Dermis microvascular lymphatic vessel endothelial cell (primary cell): ENCODE measurements around the gene UBD. TPM values are rescaled to one million over a fixed set of nuclear protein-coding genes. Genes with fewer than 3 reads are reported as not detected.
A peak's percentile ranks its signal among the peaks of the same experiment; 100 is the strongest.

Source experiments
- DNase-seq, 2 donors: peaks; one replicate each; pipeline versions ENCODE4 v3.0.0 to v3.0.0-alpha.2; 2010; ENCODE audit warnings: low read depth in 2 of 2
- total RNA-seq: library from RNA; depleted of rRNA; stranded (reverse); fragments of >200 nt; gene quantifications from 2 replicates; pipeline ENCODE4 v1.2.1, GENCODE V29; 2014

The UBD gene
- 39.0 and 91.9 TPM in 2 replicates for total RNA-seq

DNA sequence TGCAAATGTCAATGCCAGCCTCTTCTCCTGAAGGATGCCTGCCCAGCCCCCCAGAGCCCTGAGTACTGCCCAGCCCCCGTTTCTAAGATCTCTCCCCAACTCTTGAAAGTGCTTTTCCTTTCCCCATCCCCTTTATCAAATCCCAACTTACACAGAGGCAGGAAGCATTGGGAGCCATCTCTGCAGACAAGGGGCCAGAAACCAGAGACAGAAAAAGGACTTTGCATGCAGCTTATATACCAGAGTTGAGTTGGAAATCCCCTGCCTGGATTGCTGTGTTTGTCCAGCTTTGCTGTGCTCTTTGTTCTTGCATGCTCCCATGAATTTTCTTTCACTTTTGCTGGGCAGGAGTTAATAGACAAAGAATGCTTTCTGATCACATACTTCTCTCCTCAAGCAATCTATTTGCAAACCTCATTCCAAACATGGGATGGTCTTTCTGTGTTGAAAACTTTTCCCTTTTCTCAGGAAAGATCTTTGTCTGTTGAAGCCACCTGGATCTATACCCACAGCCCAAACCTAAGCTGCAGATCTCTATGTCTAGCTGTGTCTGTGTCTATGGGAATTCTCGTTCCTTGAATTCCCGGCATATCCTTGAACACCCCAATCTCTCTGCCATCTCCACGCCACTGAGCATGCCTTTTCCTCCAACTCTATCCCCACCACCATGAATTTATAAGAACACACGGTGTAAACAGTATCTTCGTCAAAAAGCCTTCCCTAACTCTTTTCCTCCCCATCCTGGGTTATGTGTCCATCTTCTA, at the start of gene UBD:
Gene UBD (minus strand): TSS at position 209 of the 764 bp plus-strand sequence. CDS start 31 bp downstream, at position 178.
- DNase-seq: peak; percentile 49 to 56

DNA sequence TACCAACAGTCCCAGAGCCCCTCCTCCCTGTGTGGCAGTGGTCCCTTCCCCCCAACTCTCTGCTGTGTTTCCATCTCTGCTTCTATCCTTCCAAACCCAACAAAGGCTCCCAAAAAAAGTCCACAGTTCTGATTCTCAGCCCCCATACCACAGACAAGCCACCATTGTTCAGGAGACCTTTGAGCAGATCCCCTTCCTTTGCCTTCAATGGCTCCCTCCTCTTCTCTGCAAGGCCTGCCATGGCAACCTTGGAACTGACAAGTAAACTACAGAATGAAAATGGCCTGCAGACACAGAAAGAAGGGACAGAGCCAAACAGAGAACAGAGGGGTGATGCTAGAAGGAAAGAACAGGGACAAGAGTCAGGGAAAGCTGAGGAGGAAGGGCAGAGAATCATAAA, 48.6 kb upstream of the UBD start:
- no peak for DNase-seq

DNA sequence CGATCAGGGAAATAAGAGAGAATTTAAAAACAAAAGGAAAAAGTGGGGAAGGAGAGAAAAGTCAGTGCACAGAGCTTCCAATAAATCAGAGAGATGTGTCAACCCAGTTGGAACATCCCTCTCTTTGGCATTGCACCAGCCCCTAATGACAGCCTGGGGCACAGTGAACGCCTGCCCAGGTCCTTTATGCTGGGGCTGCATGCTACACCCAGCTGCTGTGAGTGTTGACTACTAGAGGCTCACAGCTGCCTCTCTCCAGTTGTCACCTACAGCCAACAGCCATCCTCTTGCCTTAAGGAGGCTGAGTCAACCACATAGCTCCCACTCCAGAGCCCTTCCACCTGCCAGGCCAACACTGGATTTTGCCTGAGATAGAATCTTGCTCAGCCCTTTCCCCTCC, 44.4 kb upstream of the UBD start:
- no peak for DNase-seq

DNA sequence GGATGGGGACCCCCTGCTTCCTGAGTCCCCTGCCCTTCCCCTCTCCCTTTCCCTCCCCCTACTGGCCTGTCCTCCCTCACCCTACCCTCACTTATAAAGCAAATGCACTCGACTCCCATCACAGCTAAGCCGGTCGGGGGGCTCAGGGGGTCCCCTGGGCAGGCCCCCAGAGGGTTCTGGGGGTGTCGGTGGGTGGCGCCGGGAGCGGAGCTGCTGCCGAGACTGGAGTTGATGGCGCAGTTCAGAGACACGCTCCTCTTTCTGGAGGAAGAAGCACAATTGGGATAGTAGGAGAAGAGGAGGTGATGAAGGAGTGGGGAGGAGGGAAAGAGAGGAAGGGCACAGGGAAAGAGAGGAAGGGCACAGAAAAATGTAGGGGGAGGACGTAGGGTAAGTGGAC, 43.9 kb upstream of the UBD start:
- no peak for DNase-seq

DNA sequence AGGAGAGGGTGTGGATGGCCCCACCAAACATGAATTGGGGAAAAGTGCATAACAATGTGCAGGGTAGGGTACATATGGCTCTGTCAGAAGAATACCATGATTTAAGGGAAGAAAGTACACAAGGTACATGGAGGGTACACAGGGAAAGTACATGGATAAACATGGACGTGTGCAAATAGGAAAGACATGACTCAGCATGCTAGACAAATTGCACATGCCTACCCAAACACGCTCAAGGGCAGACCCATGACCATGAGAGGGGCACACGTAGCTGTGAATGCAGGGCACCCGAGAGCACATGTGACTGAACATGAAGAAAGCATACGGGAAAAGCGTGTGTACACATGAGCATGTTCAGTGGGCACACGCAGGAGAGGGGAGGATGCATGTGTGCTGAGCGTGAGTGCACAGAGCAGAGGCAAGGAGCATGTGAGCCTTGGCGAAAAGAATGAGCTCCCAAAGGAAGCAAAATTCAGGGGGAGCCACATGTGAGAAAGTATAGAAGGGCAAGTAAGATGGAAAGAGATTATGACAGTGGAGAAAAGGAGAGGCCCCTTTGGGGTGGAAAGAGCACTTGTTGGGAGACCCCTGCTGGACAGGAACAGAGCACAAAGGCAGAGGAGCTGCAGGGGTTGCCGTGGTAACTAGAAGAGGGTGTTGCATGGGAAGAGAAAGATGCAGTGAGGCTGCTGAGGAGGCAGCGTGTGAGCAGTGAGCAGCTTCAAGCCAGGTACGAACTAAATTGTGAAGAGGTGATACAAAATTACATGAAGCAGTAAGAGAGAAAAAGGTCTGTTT, 43.2 kb upstream of the UBD start:
- DNase-seq: peak in 1 of 2 donors; percentile 12

DNA sequence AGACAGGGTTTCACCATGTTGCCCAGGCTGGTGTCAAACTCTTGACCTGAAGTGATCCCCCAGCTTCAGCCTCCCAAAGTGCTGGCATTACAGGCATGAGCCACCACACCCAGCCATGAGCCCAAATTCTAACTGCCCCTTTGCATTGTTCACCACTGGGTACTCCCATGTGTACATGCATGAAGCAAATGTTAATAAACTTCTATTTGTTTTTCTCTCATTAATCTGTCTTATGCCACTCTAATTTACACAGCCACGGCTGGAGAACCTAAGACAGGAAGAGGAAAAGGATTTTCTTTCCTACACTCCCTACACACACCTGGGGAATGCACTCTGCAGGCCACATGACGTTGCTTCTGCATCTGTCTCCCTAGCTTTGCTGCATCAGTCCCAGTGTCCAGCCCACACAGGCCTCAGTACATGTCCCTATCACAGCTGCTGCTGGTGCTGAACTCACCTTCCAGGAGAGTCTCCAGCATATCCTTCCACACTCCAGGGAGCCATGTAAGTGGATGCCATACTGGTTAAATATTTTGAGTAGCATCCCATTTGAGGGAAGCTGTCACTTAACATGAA, 38.7 kb upstream of the UBD start:
- DNase-seq: no peak

DNA sequence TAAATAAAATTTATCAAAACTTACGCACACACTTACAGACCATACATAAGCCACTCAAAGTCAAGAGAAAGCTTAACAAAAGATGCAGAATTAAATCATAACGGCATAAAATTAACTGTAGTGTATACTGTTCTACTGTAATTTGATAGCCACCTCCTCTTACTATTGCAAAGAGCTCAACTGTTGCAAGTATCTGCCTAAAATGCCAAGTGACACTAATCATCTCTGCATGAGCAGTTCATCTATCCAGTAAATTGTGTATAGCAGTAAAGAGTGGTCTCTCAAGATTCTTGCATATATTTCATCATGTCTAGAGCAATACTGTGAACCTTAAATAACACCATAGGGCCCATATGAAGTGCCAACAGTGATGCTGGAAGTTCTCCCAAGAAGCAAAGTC, 37.7 kb upstream of the UBD start:
- no peak for DNase-seq

DNA sequence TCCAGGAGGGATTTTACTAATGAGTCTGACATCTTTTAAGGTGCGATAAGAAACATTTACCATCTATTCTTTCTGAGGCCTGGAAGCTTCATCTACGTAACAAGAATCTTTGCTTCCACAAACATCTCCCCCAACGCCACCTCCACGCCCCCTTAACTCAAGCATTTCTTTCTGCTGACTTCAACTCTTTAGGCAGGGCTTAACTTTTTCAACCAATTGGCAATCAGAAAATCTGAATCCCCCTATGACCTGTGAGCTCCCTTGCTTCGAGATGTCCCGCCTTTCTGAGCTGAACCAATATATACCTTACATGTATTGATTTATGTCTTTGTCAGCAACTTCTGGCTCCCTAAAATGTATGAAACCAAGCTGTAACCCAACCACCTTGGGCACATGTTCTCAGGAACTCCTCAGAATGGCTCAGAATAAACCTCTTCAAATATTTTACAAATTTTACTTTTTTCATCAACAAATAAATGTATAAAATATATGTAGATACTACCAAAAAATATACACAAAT, 36.9 kb upstream of the UBD start:
- no peak for DNase-seq

DNA sequence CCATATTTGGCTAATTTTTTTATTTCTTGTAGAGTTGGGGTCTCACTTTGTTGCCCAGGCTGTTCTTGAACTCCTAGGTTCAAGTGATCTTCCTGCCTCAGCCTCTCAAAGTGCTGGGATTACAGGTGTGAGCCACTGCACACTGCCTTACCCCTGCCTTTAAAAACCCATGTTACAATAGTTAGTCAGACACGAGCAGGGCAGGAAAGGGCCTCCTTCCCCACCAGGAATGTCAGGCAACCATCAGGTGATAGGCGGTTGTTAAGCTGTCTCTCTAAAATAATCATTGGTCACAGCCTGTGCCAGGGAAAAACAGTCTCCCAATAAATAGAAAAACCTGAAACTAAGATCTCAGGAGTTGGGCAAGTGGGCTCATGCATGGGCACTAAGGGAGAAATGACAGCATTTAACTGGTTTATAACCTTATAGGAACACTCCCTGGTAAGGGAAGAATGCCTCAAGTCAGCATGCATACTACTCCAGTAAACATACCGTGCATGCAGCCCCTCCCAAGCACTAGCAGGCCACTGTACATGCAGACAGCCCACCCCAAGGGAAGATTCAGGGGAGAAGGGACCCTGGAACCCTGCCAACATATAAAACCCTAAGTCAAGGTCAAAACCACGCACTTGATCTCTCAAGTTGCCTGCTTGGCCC, 33.8 kb upstream of the UBD start:
- DNase-seq: no peak

DNA sequence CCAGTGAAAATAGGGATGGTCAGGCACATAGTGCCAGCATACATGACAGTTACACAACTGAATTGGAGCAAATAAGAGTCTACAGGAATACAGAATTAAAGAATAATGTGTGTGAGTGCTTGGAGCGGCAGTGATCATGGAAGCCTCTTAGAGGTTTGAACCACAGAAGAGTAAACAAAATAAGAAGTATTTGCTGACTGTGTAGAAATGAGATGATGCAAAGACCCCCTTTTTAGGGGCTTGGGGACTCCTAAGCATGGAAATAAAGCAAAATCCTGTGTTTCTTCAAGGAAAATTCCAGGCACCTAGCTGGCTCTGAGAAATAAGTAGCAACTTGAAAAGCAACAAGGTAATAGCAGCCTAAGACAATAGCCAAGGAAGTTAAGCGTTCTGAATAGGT, 32.1 kb upstream of the UBD start:
- DNase-seq: no peak

DNA sequence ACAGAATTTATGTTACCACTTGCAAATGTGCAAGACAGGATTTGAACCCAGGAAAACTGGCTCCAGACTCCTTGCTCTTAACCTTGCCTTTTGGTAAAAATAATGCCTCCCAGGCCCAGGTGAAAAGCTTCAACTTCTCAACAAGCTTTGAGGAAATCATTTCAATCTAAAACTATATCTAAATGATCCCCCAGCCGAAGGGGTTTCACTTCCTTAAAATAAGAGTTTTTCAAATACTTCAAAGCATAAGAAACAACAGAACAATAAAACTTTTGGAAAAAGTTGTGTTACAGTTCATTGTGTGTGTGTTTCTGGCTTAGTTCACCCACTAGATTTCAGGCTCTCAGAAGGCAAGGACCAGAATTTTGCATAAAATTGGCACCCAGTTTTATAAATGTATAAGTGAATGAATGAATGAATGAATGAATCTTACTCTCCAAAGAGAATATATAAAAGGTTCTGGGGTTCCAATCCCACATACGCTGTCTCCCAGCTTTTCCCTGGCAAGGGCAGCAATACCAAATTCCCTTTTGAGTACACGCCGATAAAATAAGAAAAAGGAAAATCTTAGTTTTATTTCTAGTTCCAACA, 30.8 kb upstream of the UBD start:
- no peak for DNase-seq

DNA sequence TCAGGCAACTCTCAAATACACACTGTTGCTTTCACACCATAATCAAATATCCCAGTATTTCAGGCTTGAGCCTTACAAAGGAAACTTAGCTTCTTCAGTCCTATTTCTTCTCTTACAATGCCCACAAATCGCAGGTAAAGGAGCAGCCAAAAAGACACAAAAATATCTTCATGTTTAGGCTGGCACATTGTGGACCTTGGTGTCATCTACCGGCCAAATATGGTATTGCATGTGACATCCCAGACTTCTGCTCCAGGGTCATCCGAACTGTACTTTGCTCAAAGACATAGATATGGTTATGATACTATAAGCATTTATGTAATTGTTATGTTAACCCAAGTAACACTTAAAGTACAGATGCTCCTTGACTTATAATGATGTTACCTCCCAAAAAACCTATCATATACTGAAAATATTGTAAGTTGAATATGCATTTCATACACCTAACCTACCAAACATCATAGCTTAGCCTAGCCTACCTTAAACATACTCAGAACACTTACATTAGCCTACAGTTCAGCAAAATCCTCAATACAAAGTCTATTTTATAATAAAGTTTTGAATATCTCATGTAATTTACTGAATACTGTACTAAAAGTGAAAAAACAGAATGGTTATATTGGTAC, 30.0 kb upstream of the UBD start:
- peak; percentile 22 to 55 for DNase-seq

DNA sequence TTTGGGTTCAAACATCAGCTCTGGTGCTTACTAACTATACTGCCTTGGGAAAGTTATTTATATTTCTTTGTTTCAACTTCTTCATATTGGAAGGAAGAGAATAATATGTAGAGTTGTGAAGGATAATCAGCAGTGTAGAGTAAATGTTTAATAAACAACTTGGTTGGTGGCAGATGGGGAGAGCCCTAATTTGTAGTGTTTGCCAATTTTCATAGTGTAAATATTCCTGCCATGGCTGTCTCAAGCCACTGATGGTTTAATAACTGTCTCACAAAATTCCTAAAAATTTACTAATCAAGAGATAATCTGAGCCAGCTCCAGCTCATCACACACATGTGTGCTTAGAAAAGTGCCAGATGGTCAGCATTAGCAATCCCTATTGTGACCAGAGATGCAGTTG, 25.3 kb upstream of the UBD start, which contains the start of gene OR2H2:
Gene OR2H2 (plus strand): TSS at position 301 of the 400 bp plus-strand sequence. CDS start 2,824 bp downstream, outside the sequence.
- no peak for DNase-seq

DNA sequence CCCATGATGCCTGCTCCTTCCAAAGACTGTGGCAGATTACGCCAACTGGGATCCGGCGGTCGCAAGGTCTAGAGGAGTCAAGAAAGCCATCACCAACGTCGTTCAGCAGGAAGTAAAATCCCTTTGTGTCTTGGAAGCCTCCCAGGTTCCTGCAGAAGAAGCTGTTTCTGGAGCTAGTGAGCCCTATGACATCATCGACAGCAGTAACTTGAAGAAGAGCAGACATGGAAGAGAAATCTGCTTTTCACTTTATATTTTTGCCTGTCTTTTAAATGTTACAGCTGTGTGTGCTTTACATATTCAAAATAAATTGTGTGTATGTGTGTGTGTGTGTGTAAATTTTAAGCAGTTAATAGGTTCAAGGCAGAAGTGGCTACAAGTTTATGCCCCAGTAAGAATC, 18.0 kb upstream of the UBD start:
- DNase-seq: no peak

DNA sequence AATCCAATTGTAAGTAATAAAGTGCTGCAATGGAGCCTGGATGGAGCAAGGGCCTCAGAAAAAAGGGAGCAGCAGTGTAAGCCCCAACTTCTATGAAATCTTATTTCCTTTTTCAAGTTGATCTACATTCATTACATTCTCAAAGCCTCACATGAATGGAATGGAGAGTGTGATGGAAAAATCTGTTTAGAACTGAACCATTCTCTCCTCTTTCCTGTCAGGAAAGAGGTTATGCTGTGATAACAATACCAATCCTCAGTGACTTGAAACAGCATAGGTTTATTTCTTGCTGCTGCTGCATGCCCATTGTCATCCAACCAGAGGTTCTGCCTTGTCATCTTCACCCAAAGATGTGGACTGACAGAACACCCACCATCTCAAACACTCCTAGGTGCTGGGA, 16.5 kb upstream of the UBD start:
- peak; percentile 56 to 79 for DNase-seq

DNA sequence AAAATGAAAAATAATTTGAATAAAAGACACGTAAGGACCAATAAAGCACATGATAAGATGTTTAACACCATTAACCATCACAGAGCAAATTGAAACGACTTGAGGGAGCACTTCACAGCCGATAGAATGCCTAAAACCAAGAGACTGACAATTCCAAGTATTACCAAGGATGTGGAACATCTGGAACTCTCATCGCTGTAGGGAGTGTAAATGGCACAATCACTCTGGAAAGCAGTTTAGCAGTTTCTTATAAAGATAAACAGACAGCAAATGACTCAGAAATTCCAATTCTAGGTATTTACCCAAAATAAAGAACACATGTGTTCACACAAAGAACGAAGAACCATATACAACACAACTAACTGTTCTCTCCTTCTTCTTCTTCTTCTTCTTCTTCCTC, 8.5 kb upstream of the UBD start:
- DNase-seq: no peak

DNA sequence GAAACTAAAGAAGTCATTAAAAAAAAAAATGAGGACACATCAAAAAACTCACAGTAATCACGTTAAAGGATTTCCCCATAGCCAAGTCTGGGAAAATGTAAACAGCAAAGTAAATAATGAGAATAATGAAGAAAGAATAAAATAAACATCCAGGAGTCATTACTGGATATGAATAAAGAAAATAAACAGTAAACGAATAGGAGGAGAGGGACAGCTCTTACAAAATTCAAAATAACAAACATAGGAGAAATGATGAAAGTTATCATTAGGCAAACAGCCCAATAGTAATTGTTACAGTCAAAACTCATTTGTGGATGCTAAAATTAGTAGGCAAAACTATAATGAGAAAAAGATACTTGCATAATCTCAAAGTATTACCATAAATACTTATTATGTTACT, 8.0 kb upstream of the UBD start:
- no peak for DNase-seq

DNA sequence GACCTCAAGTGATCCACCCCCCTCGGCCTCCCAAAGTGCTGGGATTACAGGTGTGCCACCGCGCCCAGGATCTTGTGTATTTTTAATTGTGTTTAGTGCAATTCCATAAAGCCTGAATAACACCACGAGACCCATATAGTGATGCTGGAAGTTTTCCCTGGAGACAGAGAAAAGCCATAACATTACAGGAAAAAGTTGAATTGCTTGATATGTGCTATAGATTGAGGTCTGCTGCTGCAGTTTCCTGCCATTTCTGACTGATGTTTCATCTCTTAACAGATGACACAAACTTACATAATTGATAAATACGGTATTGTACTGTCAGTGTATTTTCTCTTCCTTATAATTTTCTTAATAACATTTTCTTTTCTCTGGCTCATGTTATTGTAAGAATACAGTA, 7.3 kb upstream of the UBD start:
- no peak for DNase-seq

DNA sequence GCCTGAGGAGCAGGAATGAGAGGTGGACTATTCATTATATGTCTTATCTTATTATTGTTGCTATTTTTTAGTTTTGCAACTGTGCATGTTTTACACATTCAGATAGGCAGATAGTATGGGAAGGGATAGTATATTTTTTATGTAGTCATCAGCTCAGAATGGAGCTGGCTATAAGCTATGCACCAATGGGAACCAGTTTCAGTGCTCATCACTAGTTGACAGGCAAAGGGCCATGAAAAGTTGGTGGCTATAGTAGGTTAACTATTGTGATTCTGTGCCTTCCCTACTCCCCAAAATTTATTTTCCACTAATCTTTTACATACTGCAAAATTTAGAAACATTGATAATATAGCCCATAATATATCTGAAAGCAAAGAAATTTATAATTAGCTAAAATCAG, 5.3 kb upstream of the UBD start:
- DNase-seq: no peak

DNA sequence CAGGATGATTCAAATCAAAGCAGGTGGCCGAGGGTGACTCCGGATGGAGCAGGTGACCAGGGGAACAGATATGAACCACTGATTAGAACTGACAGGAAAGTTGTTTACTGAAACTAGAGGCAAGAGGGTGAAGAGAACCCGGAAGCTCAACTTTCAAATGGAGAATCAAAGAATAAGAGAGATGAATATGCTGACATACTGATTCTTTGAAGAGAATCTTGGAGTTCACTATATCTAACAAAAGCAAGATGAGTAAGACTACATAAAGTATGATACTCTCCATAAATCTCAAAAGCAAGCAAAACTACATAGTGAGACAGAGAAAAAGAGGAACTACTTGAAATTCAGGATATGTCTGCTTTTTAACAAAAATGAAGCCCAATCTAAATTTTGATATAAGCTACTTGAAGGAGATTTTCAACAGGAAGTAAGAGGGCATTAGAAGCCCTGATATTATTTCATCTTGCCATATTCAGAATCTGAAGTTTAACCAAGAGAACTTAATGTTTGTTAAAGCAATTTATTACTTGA, 4.0 kb upstream of the UBD start:
- DNase-seq: no peak
